Right hindlimb (tissue), 1 donor: Measurements from ENCODE around the gene GPANK1.

Experiments used
- DNase-seq: peaks from one replicate; pipeline ENCODE4 v3.0.0-alpha.2; 2018

Gene GPANK1

DNA sequence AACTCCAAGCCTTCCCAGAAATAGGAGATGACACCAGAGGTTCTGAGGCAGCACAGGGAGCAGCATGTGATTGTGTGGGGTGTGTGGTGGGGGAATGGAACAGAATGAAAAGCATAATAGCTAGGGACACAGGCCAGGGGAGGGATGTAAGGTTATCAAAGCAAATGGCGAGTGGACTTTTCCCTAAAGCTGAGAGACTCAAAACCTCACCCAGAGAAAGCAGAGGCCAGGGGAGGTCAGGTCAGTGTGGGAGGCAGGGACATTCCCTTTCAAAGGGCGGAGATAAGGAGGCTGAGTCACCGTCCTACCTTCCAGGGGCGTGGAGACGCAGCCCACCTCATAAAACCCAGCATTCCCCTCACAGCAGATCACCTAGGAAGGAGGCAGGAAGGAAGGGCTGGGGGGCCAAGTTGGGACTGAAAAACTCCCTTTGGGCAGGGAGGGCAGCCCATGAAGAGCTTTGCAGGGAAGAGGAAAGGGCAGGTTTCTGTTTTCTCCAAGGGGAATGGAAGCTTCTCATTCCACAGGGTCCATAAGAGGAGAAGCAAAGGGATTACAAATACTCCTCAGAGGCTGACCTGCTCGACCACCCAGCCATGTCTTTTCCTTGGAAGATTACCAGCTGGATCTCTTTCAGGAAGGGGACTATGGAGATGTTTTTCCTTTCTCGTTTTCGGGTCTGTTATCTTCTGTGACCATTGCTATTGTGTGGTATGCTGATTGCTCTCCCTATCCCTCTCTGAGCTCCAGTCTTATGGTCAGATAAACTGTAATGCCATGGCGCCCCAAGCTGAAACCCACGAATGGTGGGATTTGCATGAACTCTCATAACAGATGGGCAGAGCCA, 25.7 kb upstream of the GPANK1 start:
- no peak for DNase-seq

DNA sequence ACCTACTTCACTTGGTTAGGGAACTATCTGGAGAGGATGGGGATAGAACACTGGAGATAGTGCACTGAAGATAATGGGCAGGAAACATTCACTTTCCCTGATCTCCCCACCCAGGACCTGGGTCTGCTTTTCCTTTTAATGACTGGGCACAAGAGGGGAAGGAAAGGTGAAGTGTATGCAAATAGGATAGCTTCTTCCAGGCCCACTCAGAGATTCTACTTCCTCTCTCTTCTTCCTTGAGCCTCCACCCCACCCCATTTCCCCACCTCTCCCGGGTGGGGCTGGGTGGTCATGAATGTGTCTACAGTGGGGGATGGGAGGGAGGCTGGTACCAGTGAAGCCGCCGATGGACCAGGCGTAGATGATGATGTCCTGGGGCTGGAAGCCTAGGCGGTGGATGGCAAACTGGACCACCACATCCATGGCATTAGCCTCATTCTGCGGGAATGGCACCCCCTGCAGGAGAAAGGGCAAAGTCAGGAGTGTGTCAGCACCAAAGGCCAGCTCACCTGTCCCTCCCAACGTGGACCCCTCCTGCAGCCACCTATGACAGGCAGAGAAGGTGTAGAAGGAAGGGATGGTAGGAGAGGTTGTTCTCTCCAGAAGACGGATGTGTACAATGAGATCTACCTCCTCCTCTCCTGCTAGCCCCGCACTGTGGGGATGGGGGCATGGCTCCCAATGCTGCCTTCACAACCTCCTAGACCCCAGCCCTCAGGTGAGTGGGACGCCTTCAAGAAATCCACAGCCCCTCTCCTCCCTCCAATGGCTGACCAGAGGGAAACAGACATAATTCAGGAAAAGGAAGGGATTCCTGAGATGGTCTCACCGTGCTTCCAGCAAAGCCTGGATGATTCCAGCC, 24.7 kb upstream of the GPANK1 start:
- no peak for DNase-seq

DNA sequence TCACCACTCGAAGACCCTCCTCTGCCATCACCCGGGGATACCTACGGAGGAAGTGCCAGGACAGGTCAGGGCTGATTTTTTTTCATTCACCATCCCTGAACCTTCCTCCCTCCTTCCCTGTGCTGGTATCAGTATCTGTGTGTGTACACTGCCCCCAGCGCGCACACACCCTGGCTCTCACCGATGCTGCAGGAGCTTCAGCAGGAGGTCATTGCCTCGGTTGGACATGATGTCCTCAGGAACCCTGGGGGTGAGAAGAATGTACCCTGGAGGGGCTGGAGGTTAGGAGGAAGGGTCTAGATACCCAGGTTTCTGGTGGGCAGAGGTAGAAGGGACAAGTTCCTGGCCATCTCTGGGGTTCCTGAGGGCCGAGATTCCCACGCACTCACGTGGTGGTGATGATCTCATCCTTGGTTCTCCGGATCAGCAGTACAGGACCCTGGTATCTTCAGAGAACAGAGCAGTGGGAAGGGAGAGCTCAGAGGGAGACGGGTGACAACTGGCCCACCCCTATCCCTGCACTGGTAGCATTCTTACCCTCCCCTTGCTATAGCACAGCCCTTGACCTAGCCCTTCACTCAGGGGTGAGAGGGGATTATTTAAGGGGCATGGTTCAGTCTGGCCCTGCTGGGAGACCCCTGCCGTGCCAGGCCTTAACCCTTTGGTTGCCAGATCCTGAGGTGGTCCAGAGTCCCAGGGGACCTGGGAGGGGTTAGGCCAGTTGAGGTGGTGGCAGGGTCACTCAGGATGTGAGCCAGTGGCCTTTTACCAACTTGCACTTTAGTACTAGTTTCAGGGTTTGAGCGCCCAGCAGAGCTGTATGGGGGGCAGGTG, 23.3 kb upstream of the GPANK1 start:
- no peak for DNase-seq

DNA sequence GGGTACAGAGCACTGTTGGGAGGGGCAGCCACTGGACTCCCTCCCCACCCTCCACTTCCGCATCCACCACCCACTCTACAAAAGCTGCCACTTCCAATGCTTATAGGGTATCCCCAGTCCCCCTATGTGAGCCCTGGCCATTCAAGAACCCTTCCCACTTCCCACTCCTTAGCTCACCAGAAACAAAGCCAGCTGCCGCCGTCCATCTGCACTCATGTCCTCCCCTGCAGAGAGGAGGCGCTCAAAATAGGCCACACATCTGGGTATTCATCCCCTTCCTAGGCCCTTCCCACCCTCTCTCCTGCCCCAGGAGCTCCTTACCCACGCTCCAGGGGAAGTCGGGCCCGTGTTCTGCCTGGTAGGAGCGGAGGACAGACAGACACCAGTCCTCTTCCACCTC, 22.5 kb upstream of the GPANK1 start:
- DNase-seq, result no peak

DNA sequence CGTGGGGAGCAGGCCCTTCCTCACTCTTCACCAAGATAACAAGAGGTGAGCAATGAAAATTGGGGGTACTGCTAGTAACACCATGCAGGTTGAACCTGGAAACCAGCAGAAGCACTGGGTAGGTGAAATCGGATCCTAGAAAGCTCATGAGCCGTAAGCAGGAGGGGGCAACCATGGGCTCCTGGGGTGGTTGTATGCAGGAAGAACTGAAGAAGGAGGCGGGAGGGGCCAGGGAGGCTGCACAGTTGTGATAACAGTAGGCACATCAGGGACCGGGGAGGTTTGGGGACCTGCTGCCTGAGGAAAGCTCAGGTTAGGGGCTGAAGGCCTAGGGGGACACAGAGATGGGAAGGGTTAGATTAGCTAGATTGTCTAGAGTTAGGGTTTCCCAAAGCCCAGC, 21.7 kb upstream of the GPANK1 start:
- no peak for DNase-seq

DNA sequence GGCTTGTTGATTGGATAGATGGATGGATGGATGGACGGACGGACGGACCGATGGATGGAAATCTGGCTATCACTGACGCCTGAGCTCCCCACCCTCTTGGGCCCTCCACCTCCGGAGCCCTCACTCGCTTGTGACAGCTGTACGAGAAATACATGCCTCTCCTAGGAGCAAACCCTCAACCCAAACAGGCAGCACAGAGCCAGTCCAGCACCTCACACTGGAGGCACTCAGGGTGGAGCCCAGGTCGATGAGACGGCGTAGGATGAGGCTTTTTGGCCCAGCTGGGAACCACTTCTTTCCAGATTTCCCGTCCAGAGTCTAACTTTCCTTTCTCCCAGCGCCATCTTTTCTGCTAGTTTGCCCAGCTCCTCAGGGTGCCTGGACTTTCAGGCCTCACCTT, 18.8 kb upstream of the GPANK1 start:
- DNase-seq, result no peak

DNA sequence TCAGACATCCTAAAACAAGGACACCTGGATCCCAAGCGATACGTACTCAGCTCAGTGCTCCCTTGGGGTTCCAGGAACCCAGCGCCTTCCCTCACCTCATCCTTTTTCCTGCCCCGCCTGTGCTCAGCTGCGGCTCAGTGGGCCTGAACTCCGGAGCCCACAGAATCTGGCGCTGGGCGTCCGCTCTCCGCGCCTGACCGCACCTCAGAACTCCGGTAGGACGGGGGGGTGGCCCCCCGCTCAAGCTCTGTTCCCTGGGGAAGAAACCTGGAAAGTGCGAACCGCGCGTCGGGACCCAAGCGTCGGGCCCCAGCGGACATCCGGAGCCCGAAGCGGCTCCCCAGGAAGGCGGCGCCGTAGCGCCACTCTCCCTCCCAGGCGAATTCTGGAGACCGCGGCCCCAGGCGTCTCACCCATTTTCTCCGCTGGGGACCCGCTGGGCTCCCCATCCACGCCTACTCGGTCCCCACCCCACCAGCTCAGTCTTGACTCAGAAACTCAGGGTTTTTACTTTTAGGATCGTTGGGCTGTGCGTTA, 16.4 kb upstream of the GPANK1 start:
- DNase-seq, result no peak

DNA sequence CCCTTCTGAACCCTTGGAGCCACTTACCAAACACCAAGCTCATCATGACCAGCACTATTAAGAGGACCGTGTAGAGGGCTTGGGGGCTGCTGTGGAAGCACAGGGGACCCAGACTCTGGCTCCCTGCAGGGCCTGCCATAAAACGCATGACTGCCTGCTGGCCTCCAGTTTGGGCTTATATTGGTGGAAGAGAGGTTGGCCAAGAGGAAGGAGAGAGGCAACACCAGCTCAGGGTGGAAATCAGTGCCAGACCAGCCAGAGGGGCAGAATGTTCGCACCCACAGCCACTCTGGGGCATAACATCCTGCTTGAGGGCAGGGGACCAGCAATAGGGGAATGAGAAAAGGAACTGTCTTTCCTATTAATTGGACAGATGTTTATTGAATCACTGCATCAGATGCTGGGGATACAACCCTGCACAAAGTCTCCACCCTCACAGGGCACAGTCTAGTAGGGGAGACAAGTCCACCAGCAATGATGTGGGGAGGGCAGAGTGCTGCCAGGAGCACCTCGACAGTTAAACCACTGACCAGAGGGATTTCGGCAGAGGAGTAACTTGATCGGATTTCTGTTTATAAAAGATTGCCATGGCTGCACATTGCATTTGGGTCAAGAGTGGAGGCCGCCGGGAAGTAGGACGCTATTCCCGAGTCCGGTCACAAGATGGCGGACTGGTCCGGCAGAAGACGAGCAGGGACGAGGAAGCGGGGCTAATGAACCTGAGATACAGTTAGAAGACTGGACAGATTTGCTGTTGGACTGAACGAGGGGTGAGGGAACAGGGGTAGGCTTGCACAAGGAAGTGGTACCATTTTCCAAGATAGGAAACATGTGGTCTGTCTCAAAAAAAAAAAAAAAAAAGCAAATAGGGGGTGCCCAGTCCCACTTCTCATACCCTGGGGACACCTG, 15.7 kb upstream of the GPANK1 start, which contains the start of gene LY6G5C:
Gene LY6G5C (minus strand): TSS at position 842 of the 909 bp plus-strand sequence. CDS start 694 bp downstream, at position 148.
- peak; percentile 91 for DNase-seq

DNA sequence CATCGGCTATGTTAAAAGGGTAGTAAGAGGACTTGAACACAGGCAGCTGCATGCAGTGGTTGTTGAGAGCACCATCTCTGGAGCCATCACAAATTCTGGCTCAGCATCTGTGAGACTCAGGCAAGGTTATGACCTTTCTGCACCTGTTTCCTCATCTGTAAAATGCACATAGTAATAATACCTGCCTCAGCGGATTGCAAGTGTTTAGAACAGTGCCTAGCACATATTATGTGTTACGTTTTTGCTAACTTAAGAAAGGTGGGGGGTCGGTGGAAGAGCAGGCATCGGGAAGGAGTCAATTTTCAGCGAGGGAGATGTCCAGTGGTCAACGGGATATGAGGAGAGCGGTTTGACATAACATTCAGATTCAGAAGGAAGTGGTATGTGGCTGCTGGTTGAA, 13.2 kb upstream of the GPANK1 start:
- DNase-seq, result no peak

DNA sequence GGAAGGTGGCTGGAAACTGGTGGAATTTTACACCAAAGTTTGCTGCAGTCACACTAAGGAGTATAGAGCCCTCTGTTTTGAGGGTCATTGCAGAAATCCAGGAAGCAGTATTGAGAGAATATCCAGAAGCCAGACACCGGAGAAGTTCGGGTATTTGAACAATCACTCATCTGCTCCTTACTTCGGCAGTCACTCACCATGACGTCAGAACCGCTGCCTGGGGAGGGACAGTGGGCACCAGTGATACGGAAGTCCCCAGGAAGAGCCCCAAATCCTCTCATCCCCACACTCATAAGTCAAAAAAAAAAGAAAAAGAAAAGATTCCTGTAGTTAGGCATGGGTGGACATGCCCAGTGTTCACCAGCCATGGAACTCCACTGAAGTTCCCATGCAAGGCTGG, 12.1 kb upstream of the GPANK1 start:
- no peak for DNase-seq

DNA sequence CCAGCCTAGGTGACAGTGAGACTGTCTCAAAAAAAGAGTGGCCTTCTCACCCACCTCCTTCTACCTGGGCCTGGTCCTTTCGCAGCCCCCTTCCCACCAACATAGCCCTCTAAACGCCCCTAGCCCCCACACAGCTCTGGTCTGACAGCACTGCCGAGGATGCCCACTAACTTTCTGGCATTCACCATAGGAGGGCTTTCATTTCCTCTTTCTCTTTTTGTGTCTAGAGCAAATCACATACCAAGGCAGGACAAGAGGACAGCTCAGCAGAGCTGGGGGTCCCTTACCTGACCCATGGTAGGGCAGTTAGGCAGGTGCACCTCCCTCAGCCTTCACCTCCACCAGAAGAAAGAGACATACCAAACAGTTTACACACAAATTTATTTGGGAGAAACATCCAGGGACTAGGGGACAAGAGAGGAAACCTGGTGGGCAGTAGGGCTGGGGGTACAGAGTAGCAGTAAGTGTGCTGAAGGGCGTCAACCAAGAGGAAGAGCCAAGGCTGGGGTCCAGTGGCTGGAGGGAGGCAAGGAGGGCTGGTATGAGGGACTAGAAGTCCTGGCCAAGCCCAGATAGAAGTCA, 11.6 kb upstream of the GPANK1 start:
- DNase-seq, result no peak

DNA sequence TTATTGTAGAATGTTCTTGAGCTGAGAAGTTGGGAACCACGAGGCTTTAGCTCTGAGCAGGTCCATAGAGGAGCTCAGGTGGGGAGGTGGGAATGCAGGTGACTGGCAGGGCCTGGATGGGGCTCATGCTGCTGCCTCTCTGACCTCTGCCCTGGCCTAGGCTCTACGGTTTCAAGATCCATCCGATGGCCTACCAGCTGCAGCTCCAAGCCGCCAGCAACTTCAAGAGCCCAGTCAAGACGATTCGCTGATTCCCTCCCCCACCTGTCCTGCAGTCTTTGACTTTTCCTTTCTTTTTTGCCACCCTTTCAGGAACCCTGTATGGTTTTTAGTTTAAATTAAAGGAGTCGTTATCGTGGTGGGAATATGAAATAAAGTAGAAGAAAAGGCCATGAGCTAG, 4.9 kb upstream of the GPANK1 start, which contains the start of gene LY6G5B:
Gene LY6G5B (plus strand): TSS at position 301 of the 400 bp plus-strand sequence. CDS start 975 bp downstream, outside the sequence.
- DNase-seq, result no peak

DNA sequence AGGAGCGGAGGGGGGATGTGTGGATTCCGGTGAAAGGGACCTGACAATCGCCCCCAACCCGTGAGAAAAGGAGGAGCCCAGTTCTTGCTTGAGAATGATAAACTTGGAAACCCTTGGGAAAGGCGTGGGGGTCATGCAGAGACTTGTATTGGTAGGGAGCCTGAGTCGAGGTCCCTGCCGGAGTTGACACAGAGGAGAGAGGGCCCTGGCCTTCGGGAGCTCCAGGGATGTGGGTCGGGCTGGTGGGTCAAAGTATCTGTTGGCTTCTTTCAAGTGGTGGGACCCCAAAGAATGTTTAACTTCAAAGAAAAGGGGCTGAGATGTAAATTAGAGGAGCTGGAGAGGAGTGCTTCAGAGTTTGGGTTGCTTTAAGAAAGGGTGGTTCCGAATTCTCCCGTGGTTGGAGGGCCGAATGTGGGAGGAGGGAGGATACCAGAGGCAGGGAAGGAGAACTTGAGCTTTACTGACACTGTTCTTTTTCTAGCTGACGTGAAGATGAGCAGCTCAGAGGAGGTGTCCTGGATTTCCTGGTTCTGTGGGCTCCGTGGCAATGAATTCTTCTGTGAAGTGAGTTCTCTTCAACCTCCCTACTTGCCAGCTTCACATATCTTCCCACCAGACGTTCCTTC, 1.7 kb upstream of the GPANK1 start:
- no peak for DNase-seq

DNA sequence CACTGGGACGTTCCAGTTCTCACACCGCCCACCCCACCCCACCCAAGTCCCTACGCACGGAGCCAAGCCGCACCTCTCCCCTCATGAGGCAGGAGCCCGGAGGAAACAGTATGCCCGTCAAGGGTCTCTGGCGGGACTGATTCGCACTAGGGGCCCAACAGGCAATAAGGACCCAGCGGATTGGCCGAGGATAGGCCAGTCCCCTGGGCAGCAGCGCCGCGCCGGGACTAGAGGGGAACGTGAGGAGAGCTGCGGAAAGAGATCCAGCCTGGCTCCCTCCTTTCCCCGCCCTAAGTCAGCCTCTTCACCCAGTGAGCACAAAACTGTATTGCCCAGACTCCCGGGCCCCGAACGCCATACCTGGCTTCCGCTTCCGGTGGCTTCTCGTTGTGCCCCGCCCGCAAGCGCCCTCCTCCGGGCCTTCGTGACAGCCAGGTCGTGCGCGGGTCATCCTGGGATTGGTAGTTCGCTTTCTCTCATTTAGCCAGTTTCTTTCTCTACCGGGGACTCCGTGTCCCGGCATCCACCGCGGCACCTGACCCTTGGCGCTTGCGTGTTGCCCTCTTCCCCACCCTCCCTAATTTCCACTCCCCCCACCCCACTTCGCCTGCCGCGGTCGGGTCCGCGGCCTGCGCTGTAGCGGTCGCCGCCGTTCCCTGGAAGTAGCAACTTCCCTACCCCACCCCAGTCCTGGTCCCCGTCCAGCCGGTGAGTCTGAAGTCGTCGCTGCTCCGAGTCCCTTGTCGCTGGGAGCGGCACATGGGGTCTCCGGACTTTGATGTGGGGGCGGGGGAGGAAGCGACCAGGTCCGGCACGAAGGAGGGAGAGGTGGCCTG, 922 bp upstream of the GPANK1 start, which contains the start of gene CSNK2B:
Gene CSNK2B (plus strand): TSS at position 580 of the 836 bp plus-strand sequence. CDS start 752 bp downstream, outside the sequence.
- peak; percentile 99 for DNase-seq

DNA sequence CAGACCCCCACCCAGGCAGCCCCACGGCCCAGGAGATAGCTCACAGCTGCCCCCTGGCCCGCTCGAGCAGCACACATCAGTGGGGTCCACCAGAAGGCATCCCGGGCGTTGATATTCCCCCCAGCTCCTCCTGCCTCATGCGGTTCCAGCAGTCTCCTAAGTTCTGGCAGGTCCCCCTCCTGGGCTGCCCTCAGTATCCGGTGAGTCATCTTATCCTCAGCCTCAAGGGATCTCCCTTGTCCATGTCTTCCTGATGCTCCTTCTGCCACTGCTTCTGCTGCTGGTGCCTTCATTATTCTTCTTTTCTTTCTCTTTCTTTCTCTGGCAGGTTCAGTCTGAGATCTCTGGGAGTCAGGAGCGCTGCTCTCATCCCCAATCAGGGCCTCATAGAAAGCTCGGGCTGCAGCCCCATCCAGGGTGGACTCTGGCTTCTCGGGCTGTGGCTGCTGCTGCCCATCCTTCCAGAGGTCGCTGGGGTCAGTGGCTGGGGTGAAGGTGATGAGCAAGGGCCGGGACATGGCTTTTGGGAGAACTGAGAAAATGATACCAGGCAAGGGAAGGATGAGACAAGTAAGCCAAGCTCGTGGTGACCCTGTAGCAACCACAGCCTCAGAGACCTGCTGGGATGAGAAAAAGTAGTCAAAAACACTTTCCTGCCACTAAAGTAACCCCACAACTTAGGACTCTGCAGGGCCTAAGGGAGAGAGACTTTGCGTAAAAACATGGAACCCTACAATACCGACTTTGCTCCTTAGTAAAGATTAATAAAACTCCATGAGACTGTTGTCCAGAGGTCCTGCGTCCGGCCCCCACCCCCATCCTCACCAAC, 622 bp downstream of the GPANK1 start:
- peak; percentile 35 for DNase-seq

DNA sequence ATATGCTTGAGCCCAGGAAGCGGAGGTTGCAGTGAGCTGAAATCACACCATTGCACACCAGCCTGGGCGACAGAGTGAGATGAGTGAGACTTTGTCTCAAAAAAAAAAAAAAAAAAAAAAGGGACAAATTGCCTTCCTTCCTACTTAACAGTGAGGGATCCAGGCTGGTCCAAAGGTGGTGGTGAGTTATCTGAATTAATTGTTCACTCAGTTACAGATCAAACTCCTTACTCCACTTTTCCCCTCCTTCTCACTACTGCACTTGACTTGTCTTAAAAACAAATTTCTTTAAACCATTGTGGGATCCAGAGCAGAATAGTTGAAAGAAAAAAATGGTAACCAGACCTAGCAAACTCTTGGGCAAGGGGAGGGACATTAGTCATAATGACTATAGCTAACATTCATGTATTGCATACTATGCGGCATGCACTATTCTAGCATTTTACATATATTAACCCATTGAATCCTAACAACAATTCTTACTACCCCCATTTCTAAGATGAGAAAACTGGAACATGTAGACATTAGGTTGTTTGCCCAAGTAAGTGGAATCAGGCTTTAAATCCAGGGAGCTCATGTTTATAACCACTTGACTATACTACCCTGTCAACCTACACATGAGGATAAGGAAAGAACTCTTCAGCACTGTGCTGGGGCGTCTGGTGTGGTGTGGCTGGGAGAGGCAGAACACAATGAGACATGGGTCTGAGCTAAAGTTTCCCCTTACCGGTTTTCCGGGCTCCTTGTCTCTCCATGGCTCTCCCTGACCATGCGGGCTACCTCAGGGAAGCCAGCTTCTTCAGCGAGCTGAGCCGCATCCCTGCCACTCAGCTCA, 1.5 kb downstream of the GPANK1 start:
- no peak for DNase-seq

DNA sequence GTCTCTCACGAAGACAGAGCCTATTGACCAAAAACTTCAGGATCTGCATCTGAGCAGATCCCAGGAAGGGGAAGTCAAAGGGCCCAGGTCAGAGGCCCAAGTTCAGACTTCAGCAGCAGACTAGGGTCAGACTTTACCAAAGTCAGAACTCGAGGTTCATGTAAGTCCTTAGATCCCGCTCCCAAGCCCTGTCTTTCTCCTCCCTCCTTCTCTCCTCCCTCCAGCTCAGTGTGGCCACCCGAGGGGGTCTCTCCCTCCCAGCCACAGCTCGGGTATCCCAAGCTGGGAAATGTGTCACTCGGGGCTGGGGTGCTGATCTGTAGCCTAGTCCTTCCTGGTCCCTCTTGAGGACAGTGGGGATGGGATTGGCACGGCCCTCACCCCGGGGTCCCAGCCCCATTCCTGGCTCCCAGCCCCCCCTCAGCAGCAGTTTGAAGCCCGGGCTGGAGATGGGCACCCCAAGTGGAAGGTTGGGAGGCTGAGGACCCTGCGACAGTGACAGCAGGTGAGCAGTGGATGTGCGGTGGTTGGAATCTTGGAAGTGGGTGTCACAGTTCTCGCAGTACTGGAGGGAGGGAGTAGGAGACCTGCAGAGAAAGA, 2.6 kb downstream of the GPANK1 start:
- no peak for DNase-seq
